HG03457 (cell line): ENCODE results near the gene PCDHGA7.
"Not testable (repeated sequence)": the region's sequence is repeated elsewhere in the genome, so short reads cannot be mapped to it uniquely, and the experiment has no call there.

Experiments
- ATAC-seq: cut with Tn5 transposase; IDR thresholded peaks from one replicate; pipeline ENCODE4 v1.9.1; 2021; ENCODE audit warnings: moderate number of reproducible peaks; ENCODE audit not compliant: unreplicated experiment

The PCDHGA7 gene

GRCh38 chr5:141422742-141423291 is 40.3 kb downstream of the PCDHGA7 start:
- ATAC-seq, result no peak

GRCh38 chr5:141427783-141428426 is 45.4 kb downstream of the PCDHGA7 start:
- ATAC-seq, result no peak

- ATAC-seq, result peak; percentile 94
Observed at GRCh38 chr5:141430332-141431113, 48.0 kb downstream of the PCDHGA7 start, which contains the start of gene PCDHGA12. Gene PCDHGA12, plus strand, starts transcription at chr5:141430507. Its CDS starts 253 bp downstream, at chr5:141430760.

- no peak for ATAC-seq
Observed at GRCh38 chr5:141431286-141431685, 48.7 kb downstream of the PCDHGA7 start.

GRCh38 chr5:141432308-141432707 is 49.8 kb downstream of the PCDHGA7 start:
- ATAC-seq, result not testable (repeated sequence)

- ATAC-seq, result not testable (repeated sequence)
Observed at GRCh38 chr5:141432726-141433125, 50.2 kb downstream of the PCDHGA7 start.

GRCh38 chr5:141434006-141434405 is 51.5 kb downstream of the PCDHGA7 start:
- ATAC-seq, result no peak
